HL-60/S4 treated with phorbol 12-myristate 13-acetate at 8.2 ng/mL for 4 days and 3 days (cell line): ENCODE data around the gene SH3GL3.

Source experiments
- in situ Hi-C: fragments of 300-500 bp; cut with MboI; formaldehyde crosslinking; loops from 2 replicates; pipeline ENCODE4 v1.15.0; 2022; ENCODE audit warnings: low sequenced_read_pairs

SH3GL3 gene

DNA sequence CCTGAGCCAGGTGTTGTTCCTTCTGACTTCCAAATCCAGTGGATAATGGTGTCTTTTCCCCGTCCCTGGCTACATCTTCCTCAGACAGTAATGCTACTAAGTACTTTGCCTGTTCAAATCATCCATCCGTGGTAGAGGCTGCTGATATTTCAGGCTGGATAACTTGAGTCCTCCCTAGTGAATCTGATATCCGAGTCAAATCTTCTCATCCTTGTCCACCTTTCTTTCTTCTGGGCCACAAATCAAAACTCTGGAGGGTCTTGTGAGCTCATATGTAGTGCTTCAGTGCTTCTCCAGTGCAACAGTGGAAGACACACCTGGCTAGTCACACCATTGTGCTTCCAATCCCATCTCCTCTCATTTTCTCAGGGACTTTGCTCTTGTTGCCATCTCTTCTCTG is 11.2 kb downstream of the SH3GL3 start:
- in situ Hi-C loops = no loop called here

DNA sequence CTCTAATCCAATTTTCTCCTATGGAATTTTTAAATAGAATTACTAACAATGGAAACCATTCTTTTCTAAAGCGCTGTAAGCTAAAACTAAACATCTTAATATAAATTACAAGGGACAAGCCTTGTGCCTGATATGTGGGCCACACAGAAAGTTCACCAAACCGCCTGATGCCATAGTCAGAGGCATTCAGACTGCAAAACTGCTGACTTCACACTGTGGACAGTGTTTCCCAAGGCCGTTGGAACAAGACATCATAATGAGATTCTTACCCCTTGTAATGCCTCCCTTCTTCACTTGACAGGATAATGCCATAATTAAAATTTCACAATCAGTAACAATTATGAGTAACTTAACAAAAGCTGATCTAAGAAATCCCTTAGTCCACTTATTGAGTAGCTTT is 14.9 kb downstream of the SH3GL3 start:
- in situ Hi-C loops = no loop called here

DNA sequence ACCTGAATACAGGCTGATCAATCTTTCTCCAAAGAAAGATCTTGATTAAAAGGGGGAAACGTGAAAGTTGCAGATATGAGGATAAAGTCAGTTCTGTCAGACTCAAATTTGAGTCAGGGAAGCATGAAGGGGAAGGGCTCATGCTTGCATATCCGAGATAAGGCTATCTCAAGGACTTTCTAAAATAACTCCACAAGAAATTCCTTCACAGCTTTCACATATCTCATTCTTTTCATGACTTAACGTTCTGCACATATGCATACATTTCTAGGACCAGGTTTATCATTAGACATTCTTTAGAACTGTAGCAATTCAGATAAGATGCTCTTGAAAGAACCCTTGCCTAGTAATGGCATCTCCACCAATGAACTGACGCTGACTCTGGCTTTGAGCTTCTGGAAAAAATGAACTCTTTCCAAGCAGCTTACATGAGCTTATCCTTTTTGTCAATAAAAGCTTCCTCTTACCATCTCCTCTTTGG is 15.9 kb downstream of the SH3GL3 start:
- in situ Hi-C loops = no loop called here

DNA sequence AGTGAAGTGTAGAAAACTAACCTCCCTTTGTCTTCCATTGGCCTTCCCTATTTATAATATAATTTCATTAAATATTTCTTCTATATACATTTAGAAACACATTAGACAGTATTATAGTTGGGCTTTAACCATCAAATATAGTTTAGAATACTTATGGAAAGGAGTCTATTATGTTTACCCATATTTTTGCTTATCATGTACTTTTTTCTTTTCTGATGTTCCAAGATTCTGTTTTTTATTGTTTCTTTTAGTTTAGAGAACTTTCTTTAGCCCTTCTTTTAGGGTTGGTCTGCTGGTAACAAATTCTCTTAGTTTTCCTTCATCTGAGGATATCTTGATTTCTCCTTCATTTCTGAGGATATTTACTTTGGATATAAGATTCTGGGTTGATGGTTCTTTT is 23.7 kb downstream of the SH3GL3 start:
- in situ Hi-C loops = no loop called here

DNA sequence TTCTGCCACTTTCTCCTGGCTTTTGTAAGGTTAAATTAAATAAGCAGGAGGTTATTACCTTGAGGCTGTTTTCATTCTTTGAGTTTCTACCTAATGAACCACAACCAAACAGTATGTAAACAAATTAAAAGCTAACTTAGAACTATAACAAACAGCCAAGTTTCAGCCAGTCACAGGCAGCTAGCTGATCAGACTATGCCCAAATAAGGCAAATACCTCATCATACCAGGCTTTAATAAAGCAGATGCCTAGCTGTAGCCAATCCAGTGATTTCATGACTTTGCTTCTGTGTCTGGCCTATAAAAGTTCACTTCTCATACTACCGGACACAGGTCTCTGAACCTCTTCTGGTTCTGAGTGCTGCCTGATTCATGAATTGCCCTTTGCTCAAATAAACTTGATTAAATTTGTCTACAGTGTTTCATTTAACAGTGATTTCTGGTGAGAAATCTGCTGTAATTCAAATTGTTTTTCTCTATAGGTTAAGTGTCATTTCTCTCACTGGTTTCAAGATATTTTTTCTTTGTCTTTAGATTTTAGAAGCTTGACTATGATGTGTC is 24.2 kb downstream of the SH3GL3 start:
- in situ Hi-C loops = no loop called here

DNA sequence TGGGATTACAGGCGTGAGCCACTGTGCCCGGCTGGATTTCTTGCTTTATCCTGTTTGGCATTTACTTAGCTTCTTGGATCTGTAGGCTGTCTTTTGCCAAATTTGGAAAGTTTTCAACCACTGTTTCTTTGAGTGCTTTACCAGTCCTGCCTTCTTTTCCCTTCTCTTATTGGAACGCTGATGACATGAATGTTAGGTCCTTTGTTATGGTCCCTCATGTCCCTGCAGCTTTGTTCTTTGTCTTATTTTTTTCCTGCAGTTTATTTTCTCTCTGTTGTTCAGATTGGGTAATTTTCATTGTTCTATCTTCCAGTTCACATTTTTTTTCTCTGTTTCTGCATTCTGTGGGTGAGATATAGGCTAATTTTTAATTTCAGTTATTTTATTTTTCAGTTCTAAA is 25.0 kb downstream of the SH3GL3 start:
- in situ Hi-C loops = no loop called here

DNA sequence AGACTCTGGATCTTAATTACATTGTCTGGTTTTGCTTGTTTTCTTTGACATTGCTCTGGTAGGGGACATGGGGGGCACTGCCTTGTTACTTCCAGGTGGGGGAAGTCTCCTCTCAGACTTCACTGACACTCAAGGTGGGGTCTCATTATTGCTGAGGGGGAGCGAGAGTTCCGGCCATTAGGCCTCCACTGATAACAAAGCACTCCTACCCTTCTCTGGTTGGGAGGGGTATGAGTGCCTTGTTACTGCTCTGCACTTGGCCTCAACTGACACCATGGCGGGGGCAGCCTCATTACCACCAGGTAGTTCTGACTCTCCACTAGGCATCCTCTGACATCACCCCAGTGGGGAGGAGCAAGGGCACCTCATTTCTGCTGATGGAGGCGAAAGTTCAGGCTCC is 25.7 kb downstream of the SH3GL3 start:
- in situ Hi-C loops = no loop called here

DNA sequence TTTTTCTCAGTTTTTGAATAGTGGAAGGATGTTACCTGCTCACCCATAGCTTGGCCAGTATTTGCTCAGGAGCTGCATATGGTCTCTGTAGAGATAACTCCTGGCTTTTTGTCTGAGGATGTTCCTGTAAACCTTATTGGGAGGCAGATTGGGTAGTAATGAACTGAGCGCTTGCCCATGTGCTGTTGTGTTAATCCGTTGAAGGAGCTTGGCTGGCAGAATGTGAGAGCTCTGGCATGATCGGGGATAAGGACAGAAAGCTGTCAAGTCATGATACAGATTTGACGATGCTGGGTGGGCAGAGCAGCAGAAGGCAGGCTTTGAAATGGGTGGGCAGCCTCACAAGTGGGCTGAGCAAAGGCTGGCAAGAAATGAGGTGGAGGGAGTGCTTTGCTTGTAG is 27.4 kb downstream of the SH3GL3 start:
- in situ Hi-C loops = no loop called here

DNA sequence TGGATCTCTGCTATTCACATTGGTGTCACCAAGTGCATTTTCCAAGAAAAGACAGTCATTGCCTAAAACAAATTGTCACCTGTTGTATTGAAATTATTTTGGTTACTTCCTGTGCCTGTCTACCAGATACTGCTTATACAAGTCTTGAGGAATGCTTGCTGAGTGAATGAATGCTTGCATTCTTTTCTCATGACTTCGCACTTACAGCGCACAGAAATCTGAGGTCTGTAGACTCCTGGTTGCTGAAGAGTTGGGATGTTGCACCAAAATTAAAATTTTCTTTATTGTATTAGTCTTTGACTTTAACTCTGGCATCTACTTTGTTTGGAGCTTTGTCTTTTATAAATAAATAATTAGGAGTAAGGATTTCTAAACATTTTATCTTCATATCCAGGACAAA is 28.4 kb downstream of the SH3GL3 start:
- in situ Hi-C loops = no loop called here

DNA sequence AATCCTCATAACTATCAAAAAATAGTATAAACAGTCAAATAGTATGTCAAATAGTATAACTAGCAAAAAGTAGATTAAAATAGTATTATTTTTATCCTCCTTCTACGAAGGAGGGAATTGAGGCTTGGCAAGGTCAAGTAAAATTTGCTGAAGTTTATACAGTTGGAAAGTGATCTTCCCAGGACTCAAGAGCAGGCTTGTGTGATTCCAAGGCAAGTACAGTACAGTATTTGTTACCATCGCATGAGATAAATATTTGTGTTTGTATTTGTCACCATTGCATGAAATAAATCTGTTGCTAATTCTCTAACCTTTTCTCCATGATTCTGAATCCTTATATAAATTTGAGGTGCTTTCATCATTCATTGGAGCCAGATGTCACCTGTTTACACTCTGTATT is 28.9 kb downstream of the SH3GL3 start:
- in situ Hi-C loops = no loop called here

DNA sequence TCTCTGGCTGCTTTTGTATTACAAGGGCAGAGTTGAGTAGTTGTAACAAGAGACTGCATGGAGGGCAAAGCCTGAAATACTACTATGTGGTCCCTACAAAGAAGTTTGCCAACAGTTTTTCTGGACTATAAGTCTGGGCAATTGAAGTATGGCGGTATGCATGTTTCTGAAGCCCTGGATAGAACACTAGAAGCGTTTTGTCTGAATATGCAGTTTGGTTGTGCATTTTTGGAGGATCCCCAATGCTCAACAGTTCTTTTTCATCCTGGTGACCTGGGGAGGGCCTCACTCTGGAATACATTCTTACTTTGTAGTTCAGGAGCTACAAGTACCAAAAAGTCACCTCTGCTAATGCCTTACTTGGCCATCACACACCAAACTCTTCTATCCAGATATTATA is 29.6 kb downstream of the SH3GL3 start:
- in situ Hi-C loops = no loop called here

DNA sequence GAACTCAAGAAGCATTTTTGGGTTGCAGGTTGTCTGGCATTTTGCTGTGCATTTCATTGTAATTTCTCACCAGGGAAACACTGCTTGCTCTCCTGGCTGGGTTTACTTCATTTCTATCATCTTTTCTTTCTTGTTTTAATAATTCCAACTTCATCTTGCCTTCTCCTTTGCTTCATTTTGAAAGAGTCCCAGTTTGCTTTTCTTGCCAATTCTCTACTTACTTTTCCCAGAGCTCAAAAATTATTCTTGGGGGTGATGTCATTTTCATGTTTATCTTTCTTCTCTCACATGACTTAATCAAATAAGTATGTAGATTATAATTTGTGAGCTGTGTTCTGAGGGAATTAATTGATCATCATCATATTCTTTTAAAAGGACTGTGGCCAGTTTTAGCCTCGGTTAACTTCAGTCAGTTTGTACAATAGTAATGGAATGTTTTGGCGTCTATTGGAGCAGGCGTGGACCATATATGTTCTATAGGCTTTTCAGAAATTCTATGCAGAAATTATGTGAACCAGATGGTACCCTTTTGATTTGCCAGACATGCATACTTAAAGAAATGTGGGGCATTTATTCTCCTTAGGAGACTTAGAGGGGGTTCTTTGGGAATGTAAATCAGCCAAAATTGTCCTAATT is 30.1 kb downstream of the SH3GL3 start:
- in situ Hi-C loops = no loop called here

DNA sequence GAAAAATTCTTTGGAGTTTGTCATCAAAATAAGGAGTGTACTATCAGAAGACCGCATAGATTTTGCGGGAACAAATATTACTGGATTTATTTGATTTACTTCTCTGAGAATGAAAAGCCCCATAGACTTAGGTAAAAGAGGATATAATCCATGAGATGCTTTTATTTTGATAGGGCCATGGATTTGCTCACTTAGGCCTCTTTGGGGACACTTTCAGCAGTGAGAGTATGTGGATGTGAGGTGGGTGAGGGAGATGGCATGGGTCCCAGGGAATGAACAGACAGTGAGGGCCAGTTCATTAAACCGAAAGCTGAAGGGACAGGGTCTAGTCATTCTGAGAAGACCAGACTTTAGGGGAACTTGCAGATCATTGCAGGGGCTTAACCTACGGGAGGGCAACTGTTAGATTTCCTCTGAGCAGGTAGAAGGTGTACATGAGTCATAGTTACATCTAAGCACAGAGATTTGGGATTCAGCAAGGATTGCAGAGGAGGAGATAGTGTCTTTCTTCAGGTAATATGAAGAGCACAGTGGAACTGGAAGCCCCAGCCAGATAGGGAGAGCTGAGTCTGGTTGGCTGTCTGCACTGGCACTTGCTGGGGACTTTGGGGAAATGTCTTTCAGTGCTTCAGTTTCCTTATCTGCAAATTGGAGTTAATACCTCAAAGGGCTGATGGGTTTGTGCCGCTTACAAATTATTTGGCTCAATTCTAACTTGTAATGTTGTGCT is 30.8 kb downstream of the SH3GL3 start:
- in situ Hi-C loops = no loop called here

DNA sequence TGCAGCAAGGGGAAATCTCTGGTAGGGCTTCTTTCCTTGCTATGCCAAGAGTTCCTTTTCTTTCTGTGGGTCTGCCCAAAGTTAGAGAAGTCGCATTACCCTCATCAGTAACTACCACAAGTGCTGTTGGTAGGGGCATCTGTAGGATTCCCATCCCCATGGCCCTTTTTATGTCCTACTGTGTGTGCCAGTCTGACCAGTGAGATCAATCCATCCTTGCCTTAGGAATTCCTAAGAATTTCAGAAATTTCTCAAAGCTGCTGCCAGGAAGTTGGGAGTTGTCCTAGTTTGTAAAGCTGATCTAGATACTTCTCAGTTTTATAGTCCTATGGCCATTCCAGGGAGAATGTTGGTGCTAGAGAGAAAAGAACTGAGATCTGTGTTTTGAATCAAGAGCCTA is 36.5 kb downstream of the SH3GL3 start:
- in situ Hi-C loops = no loop called here

DNA sequence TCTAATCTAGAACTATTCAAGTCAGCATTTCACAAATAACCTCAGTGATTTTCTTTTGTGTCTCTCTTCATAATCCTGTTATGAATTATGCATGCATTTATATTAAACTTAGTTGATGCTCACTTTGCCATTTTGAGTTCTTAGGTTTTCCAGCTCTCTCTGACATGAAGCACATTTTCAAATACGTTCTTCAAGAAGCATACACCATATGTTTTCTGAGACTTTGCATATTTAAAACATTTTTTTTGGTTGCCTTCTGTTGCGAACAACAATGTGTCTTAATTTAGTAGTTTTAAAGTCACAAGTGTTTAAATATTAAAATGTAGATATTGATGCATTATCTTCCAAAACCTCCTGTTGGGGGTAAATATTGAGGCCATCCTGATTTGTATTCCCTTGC is 37.5 kb downstream of the SH3GL3 start:
- in situ Hi-C loops = no loop called here

DNA sequence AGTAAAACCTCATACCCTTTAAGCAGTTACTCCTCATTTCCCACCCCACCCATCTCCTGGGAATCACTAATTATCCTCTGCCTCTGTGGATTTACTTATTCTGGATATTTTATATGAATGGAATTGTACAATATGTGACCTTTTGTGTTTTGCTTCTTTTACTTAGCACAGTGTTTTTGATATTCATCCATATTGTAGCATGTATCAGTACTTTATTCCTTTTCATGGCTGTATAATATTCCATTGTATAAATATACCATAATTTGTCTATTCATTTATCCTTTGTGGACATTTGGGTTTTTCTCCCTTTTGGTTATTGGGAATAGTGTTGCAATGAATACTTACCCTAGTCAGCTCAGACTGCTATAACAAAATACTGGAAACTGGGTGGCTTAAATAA is 39.2 kb downstream of the SH3GL3 start:
- in situ Hi-C loops = no loop called here

DNA sequence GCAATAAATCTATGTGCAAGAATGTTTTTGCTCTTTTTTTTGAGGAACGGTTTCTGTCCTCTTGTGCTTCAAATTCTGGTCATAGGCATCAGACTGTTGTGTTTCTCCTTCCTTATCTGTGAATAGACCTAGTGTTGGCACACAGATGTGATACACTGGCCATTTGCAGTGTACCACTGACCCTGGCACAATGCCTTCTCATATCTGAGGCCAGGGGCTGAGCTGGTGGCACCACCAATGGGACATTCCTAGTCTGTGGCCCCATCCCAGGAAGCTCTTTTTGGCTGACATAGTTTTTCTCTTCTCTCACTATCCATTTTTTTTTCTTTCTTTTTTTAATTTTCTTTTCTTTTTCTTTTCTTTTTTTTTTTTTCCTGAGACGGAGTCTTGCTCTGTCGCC is 40.4 kb downstream of the SH3GL3 start:
- in situ Hi-C loops = no loop called here

DNA sequence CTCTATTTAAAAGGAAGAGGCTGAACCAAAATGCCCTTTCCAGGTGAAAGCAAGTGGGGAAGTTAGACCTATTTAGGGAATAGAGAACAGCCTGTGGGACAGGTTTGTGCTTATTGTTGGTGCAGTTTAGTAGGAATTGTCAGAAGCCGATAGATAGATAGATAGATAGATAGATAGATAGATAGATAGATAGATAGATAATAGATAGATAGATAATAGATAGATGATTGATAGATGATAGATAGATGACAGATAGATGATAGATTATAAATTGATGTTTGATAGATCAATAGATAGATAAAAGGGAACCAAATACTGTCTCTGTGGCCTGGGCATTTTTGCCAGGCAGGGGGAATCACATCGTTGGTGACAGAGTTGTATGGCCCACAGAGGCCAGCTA is 42.5 kb downstream of the SH3GL3 start:
- in situ Hi-C loops = no loop called here

DNA sequence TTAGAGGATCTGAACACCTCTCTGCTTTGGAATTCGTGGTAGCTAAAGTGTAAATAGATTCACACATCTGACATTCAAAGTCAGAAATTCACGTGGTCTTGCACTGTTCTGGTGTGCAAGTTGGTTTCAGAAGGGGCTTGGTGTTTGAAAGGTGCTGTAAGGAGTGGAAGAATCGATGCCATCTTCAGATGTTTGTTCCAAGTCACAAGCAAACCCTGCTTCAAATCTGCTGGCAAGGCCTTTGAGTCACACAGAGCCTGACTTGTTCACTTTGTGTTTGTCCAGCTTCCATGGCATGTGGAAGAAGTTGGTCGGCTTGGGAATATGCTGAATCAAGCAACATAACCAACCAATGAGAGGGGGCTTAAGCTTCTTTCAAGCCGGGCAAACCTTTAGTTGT is 44.3 kb downstream of the SH3GL3 start:
- in situ Hi-C loops = no loop called here

DNA sequence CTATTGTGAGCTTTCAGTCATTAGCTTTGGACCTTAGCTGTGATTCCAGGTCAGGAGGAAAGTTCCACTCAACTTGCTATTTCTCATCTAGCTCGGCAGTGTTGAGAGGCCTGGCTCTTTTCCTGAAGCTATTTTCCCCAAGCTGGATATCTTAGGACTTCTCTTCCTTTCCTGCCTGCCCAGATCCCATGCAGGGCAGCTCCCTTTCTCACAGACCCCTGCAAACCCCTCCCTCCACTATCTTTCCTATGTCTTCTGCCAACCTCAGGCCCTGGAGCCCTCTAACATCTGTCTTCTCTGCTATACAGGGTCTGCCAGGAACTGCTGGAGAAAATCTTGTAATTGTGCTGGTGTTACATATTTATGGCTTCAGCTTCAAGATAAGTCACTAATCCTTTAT is 49.6 kb downstream of the SH3GL3 start:
- in situ Hi-C loops = no loop called here

DNA sequence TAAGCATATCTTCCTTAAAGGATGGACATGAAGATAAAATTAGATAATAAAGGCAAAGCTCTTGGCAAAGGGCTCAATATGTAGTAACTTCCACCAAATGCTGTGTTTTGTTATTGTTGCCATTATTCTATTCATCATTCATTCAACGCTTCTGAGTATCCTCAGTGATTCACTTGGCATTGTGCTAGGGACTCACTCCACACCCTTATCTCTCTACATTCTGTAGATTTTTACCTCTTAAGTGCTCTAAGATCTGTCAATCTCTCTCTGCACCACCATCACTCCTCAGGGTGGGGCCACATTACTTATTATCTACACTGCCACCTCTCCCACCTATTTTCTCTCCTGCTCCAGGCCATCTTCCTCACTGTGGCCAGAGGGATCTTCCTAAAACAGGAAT is 51.2 kb downstream of the SH3GL3 start:
- in situ Hi-C loops = no loop called here

DNA sequence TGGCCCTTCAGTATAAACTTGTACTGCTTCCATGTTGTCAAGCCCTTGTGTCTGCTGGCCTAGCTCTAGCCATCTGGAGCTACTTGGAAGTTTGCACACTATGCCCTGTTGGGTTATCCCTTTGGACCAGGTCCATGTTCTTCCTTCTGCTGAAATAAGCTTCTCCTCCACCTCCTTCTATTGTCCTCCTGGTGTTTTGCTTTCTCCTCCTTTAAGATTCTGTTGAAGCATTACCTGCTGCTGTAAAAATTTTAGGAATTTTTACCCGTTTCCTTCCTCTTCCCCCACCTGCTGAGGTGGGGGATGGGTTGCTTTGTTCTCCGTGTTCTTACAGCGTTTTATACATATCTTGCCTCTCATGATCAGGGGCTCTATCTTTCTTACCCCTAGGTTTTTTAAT is 51.7 kb downstream of the SH3GL3 start:
- in situ Hi-C loops = no loop called here

DNA sequence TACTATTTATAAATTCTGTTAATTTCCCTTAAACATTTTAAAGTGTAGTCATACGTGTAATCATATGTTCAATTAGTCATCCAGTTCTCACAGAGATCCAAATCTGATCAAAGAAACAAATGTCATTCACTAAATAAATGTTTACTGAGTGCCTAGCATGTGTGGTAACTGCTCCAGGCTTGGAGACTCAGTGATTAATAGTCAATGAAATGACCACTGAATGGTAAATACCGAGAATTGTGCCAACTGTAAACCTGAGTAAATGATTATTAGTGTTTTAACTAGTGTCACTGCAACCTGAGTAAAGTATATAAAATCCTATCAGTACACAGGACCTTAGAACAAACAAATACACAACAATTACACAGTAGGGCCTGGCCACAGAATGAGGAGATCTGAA is 52.3 kb downstream of the SH3GL3 start:
- in situ Hi-C loops = no loop called here
